ENCODE data around the gene HVCN1.
A peak's percentile ranks its signal among the peaks of the same experiment; 100 is the strongest.
"Not testable (repeated sequence)": the region's sequence is repeated elsewhere in the genome, so short reads cannot be mapped to it uniquely, and the experiment has no call there.

The HVCN1 gene

DNA sequence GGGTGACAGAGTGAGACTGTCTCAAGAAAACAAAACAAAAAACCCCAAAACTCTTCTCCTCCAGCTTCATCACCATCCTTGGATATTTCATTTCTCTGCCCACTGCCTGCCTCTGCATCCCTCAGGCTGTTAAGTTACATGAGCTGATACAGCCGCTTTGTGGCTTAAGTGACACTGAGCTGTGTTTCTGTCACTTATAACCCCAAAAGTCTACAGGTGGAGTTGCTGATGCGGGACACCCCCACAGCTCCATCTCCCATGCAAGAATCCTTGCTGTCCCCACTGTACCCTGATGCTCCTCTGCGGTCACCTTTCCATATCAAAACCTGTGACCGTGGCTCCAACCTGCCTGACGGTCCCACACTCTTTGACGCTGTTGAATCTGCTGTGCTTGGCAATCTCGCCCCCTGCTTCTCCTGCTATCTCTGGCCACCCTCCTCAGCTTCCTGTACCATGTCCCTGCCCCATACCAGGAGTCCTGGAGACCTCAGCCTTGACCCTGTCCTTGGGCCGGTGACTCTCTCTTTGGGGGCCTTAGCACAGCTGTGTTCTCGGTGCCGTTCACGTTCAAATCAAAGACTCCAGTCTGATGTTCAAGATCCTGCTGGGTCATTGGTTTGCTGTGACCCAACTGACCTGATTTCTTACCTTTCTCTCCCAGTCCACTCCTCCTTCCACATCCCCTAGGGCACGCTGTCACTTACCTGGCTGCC is 20.3 kb downstream of the HVCN1 start:
- no peak for DNase-seq (ENCODE audit: low read depth, low spot score)

DNA sequence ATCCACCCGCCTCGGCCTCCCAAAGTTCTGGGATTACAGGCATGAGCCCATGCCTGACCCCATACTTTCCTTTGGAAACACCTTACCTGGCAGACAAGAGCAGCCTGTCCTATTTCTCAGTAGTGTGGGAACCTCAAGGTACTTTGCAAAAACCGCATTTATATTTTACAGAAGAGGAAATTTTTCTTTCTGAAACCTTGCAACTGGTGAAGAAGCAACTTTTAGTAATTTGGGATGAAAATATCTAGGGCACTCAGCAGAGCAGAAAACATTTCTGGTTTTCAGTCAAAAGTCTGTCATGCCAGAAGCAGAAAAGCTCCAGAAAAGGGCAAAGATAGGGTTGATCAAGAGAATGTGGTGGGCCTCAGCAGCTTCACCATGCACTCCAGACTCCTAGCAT is 21.2 kb downstream of the HVCN1 start:
- no peak for DNase-seq (ENCODE audit: low read depth, low spot score)

DNA sequence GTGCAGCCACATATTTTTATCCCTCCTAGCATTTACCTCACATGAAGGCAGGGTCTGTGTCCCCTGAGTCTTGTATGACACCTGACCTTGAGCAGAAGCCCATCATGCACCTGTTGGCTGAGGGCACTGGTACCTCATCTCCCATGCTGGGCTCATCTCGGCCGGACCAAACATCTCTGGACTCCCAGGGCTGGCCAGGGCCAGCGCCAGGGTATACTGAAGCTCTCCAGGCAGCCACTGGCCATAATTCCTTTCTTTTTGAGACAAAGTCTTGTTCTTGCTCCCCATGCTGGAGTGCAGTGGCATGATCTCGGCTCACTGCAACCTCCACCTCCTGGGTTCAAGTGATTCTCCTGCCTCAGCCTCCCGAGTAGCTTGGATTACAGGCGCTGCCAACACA is 22.0 kb downstream of the HVCN1 start:
- no peak for DNase-seq (ENCODE audit: low read depth, low spot score)

DNA sequence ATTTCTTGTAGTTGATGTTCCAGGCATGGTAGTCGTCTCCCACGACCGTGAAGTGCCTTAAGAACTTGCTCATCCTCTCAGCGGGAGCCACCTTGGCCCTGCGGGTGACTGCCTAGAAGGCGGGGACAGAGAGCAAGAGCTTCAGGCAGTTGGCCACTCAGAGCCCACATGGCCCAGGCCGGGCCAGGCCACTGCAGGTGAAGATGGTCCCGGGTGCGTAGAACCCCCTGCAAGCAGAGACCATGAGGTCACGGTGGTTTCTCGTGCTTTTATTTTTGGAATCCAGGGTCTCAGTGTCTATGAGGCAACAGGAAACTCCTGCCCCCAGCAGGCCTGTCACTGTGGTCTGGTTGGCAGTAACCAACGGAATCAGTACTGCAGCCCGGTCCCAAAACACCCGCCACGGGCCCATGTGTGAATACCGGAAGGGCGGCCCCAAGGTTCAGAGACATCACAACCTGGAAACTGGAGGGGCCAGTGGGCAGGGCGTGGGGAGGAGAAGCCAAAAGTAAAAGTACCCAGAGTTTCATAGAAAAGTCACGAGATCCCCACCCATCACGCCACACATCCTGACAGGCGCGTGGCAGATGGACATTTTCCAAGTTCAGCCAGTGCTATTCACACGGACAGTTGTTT is 27.5 kb downstream of the HVCN1 start:
- no peak for DNase-seq (ENCODE audit: low read depth, low spot score)

DNA sequence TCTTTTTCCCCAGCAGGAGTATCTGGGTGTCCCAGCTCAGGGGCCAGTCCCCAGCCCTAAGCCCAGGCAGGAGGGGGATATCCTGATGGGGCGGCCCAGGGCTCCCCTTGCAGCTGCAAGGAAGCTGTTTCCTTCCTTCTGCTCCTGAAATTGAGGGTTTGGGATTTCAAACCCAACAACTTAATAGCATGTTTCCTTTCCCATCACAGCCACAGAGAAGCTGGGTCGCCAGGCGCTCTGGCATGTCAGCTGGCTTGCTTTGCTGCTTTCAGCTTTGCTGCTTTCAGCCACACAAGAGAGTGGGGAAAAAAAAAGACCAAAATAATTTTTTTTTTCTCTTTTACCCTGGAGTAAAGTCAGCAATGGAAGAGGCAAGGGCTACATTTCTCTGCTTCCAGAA is 30.0 kb downstream of the HVCN1 start:
- no peak for DNase-seq (ENCODE audit: low read depth, low spot score)

DNA sequence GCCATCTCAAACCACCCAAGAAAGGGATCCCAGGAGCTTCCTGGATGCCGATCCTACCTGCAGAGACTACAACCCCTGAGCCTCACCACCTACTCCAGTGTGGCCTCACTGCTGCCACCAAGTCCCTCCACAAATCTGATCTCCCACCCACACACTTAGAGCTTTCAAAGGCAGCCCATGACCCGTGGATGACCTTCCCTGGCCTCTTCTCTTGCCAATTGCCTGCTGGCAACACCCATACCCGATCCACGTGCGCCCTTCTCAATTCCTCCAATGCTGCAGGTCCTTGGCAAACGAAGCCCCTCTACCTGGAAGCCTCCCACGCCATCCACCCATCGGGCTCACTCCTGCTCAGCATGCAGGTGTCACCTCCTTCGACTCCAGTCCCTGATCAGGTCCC is 30.7 kb downstream of the HVCN1 start:
- DNase-seq (ENCODE audit: low read depth, low spot score): no peak

DNA sequence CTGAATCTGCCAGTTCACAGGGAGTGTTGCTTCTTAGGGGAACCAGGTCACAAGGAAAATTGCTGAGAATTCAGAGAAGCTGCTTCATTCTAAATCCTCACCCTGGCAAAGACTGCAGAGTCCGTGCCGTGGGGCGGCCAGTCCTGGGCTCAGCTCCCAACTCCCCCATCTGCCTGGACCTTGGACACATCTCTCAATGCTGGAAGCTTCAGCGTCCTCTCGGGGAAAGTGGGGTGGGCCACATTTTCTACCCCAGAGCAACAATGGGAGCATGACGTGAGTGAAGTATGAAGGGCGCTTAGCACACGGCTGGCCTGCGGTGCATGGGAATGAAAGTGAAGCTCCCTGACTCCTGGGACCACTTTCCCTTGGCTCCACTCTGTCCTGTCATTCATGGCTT is 31.2 kb downstream of the HVCN1 start:
- no peak for DNase-seq (ENCODE audit: low read depth, low spot score)

DNA sequence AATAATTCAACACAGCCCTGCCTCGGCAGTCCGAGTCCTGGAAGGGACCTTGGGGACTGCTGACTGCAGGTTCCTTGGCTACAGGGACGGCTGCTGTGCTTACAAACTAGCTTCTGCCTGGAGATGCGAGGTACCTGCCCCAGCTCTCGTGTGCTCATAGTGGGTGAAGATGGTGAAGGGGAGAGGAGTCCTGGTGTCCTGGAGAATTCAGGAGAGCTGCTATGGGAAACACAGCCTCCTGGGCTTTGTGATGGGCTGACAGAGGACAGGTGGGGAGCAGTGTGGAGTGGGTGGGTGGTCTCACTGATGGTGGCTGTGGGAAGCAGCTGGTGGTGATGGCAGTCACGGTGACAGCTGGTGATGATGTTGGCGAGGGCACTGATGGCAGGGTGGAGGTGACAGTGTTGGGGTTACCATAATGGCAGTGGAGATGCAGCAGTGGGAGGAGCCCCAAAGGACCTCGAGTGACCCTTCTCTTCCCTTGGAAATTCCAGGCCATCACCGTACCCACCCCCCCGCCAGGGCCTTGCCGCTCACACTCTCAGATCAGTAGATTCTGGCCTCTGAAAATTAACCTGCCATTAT is 32.8 kb downstream of the HVCN1 start:
- no peak for DNase-seq (ENCODE audit: low read depth, low spot score)

DNA sequence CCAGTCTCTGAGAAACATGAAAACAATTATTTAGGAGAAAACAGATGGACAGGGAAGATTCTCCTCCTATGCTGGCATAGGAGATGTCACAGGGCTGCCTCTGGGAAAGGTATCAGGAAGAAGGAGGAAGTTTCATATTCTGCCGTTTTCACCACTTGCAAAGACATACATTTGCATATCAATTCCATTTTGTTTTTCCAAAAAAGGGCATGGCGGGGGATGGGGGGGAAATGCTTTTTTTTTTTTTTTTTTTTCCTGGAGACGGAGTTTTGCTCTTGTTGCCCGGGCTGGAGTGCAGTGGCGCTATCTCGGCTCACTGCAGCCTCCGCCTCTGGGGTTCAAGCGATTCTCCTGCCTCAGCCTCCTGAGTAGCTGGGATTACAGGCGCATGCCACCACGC is 34.7 kb downstream of the HVCN1 start:
- DNase-seq (ENCODE audit: low read depth, low spot score): not testable (repeated sequence)

DNA sequence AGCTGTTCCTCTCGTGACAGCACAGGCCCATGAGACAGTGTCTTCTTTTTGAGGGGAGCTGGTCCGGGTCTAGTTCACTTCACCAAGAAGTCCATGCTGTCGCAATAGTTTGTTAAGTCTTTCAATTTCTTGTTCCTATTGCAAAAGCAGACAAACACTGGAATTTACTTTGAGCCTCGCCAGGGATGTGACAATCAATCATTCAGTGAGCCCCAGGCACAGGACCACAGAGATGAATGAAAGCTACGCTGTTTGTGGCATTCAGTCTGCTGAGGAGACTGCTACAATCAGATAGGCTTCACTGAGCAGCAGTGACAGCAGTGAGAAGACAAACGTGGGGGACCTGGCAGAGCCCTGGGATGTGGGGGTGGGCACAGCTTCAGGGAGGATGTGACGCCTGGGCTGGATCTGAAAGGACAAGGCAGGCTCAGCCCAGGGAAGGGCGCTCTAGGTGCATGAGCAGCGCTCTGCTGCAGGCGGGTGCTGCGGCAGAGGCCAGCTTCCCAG is 39.5 kb downstream of the HVCN1 start:
- no peak for DNase-seq (ENCODE audit: low read depth, low spot score)

DNA sequence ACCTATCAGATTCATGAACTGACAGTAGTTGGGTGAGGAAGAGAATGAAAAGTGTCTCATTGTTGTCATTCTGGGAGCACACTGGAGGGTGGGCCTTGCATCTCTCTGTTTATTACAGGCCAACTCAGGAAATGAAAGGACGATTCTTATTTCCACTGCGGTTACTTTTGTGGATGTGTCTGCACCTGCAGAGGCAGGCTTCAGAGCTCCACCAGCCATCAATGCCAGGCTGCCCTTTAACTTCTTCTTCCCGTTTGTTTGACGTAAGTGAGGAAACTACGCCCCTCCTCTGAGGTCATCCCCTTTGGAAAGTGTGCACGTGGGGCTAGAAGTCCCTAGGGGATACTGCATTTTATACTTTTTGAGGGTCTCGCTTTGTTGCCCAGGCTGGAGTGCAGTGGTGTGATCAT is 41.3 kb downstream of the HVCN1 start:
- no peak for DNase-seq (ENCODE audit: low read depth, low spot score)

DNA sequence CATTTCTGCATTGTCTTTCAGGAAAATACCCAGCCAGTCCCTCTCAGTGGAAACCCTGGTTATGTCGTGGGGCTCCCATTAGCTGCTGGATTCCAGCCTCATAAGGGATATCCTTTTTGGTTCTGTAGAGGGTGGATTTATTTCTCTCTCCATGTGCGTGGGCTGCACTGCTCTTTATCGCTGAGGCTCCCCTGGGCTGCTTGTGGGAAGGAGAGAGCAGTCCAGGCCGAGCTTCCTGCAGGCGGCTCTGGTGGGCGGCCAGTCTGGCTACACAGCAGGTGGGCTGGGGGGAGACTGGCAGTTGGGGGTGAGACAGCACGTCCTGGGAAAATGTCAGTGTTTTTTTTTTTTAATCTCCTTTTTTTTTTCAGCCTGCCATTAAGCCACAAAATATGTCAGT is 47.4 kb downstream of the HVCN1 start:
- DNase-seq (ENCODE audit: low read depth, low spot score): peak; percentile 24

DNA sequence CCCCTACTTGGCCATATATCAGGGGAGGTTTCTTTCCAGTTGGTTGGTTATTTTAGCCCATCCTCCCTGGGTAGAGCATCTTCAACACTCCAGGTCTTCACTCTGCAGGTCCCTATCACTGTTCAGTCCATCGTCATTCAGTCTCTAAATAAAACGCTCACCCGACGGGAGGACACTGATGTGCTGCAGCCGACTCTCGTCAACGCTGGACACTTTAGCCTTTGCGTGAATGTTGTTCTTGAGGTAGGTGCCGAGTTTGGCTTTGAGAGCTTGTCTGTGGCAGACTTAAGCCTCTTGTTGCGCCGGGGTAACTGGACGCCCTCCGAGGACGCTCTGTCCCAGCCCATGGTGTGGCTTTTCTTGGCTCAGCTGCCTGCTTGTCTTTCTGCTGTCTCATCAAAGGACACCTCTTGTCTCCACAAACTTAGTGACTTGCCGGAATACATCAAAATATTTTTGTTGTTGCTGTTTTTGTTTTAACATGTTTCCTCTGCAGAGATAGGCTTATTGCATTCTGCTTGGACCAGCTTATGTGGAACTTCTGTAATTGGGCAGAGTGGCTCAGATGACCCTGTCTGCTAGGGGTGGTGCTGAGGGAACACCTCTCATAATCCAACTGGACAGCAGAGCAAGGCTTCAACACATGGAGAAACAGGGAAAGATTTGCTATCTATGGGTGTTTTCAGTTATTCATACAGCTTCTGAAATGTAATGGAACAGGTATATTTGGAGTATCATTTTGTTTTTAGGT is 48.5 kb downstream of the HVCN1 start:
- DNase-seq (ENCODE audit: low read depth, low spot score): no peak

DNA sequence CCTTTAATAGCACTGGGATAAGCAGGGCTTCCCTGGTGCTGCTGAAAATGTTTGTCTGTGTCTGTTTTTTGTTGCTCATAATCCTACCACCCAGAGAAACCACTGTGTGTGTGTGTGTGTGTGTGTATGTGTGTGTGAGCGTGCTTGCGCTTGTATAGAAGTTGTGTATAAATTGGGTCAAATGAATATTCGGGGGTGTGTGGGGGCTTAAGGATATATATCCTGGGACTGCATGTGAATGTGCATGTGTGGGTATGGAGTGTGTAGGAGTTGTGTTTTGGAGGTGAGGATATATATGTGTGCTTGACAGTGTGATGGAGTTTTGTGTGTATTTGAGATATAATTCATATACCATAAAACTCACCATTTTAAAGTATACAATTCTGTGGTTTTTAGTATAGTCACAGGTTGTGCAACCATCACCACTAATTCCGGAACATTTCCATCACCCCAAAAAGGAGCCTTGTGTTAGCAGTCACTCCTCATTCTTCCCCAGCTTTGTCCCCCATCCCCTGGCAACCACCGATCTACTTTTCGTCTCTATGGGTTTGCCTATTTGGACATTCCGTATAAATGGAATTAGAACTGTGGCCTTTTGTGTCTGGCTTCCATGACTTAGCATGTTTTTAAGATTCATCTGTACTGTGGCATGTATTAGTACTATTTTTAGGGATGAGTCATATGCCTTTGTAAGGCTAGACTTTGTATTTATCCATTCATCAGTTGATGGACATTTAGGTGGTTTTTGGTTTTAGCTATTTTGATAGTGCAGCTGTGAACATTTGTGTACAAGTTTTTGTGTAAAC is 49.4 kb downstream of the HVCN1 start:
- no peak for DNase-seq (ENCODE audit: low read depth, low spot score)

DNA sequence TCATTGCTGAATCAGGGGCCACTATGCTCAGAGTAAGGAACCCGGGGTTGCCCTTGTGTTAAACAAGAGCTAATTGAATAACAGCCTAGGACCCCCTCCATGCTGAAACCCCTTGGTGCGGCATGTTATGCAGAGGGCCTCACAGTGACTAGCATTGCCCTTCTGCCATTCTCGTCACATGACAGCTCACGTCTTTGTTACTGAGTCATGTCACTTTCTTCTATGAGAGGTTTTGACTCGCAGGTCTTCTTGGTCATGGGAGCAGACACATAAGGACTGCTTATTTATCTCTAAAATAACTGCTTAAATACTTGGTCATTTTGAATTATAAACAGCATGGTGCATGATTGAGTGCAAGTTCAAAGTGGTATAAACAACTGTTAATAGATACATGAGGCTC is 50.1 kb downstream of the HVCN1 start:
- DNase-seq (ENCODE audit: low read depth, low spot score): no peak

DNA sequence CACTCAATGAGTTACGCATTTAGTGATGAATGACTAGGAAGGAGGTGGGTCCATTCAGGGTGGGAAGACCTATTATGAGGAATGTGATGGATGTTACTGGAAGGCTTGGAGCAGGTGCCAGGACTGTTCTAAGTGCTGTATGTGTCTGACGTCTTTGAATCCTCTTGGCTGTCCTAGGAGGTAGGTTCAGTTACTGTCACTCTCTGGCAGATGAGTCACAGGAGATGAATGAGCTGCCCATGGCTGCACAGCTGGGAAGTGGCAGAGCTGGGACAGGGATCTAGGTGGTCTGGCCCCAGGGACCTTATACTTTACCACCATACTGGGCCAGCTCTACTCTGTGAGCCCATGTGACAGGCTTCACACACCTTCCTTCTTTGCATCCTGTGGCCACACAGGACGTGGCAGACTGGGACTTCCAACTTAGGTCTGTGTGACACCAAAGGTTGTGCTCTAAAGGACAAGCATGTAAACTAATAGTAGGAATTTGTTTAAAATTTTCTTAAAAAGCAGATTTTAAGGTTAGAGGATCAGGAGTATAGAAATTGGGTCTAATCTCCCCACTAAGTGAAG is 51.0 kb downstream of the HVCN1 start:
- DNase-seq (ENCODE audit: low read depth, low spot score): no peak

DNA sequence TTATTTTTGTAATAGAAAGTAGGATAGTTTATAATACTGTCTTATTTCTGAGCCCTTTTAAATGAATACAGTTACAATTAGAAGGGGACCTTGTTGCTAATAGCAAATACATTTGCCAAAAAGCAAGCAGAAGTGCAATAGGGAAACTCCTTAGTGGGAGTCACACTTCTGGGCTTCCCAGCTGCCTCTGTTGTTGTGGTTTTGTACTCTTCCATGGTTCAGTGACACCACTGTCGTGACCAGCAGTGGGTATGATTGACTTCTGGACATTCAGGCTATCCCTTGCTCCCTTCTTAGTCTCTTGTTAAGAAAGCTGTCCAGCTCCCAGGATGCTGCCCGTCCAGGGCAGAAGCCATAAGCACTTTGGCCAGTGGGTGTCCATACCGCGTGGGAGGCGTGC is 52.4 kb downstream of the HVCN1 start:
- DNase-seq (ENCODE audit: low read depth, low spot score): no peak

DNA sequence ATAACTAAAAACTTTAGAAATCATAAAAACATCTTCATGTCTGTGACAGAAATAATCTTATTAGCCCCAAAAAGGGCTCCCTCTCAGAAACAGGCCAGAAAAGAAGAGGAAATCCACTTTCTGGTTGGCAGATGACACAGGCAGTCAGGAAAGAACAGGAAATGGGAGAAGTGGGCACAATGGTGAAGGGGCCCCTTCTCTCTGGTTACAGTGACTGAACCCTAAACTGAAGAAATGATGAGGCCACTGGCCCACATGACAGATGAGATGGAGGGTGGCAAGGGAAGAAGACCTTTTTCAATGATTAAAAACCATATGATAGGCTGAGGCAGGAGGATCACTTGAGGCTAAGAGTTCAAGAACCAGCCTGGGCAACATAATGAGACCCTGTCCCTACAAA is 53.9 kb downstream of the HVCN1 start:
- no peak for DNase-seq (ENCODE audit: low read depth, low spot score)

DNA sequence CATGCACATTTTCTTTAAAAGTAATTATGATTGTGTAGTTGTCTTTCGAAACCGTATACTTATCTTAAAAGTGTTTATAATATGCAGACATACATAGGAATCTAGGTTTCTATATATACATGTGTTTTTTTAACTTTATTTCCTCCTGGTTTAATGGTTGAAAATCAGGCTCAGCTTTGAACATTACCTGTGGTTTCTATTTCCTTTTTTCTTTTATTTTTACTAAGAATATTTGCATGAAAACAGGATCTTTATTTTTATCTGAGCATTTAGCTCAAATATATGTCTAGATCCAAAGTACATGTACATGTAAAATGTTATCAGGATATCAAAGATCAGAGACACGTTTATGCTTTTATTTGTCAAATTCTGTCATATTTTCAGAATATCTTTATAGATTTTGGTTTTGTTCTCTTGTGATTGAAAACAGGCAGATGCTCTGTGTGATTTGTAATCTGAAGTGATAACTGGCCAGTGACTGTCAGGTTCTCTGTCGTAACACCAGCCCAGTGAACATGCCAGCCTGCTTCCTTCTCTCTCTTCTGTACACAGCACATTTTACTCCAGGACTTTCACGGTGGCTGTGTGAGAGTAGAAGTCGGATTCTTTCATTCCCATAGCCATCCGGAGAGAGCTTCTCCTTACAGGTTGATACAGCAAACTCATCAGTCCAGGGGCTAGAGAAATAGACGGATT is 61.3 kb downstream of the HVCN1 start:
- no peak for DNase-seq (ENCODE audit: low read depth, low spot score)

DNA sequence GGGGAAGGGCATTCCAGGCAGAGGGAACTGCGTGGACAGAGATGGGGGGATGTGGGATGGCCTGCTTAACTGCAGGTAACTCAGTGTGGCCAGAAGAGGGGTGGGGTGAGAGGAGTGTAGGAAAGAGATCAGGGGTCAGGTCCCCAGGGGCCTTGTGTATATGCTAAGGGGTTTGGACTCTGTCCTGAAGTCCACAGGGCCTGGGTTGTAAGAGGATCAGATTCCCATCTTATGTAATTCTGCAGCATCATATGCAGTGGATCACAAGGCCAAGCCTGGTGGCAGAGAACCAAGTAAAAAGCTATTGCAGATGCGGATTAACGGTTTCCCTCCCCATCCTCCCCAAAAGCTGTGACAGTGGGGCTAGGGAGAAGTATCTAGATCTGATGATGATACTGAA is 66.3 kb downstream of the HVCN1 start:
- no peak for DNase-seq (ENCODE audit: low read depth, low spot score)

DNA sequence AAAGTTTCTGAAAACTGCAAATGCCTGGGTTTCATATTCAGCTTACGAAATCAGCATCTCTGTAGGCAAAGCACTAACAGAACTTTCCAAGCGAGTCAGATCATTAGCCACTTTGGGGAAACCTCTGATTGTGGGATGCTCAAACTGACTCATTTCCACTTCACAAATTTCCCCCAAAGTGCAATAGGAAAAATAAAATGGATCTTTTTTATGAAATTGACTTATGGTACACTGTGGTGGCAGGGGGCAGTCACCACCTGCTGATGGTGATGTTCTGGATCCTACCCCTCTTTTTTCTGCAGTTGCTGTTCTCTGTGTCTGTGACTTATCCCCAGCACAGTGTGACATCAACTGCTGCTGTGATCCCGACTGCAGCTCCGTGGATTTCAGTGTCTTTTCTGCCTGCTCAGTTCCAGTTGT is 69.4 kb downstream of the HVCN1 start:
- DNase-seq (ENCODE audit: low read depth, low spot score): no peak
